Peyer's patch (tissue), 4 donors: ENCODE measurements around the gene NPBWR2. TPM values are rescaled to one million over a fixed set of nuclear protein-coding genes. Genes with fewer than 3 reads are reported as not detected.

Experiments used
- DNase-seq, 3 donors: peaks; one replicate each; pipeline ENCODE4 v3.0.0-alpha.2; 2017 to 2019
- H3K27ac ChIP-seq, 4 donors: fragments of 200-600 bp; sonication (generic); one replicate each; pipeline ENCODE4 v1.5.1; 2016 to 2019
- H3K27me3 ChIP-seq, 2 donors: fragments of 200-600 bp; sonication (generic); one replicate each; pipeline ENCODE4 v1.5.1; 2019
- H3K36me3 ChIP-seq, 3 donors: fragments of 200-600 bp; sonication (generic); one replicate each; pipeline ENCODE4 v1.5.1; 2016 to 2019
- H3K4me1 ChIP-seq, 4 donors: fragments of 200-600 bp; sonication (generic); one replicate each; pipeline ENCODE4 v1.5.1; 2016 to 2019
- H3K4me3 ChIP-seq, 4 donors: fragments of 200-600 bp; sonication (generic); 1 replicate in 3 of 4; 2 replicates in 1 of 4; pipeline ENCODE4 v1.5.1; 2016 to 2019; ENCODE audit warnings: mild to moderate bottlenecking in 1 of 4
- H3K9me3 ChIP-seq, 4 donors: fragments of 200-600 bp; sonication (generic); one replicate each; pipeline ENCODE4 v1.5.1; 2016 to 2019; ENCODE audit warnings: mild to moderate bottlenecking in 1 of 4
- CTCF ChIP-seq, 6 experiments: fragments of 450-650 bp in 4 of 6; fragments of 200-600 bp in 2 of 6; sonication (generic) in 1 of 6; IDR thresholded peaks; one replicate each; pipeline ENCODE4 v1.5.1; 2017 to 2019; ENCODE audit warnings: antibody characterized with exemption in 6 of 6, mild to moderate bottlenecking in 3 of 6, moderate library complexity in 1 of 6
- POLR2A ChIP-seq, 2 donors: fragments of 450-650 bp; IDR thresholded peaks; one replicate each; pipeline ENCODE4 v1.5.1; 2017; ENCODE audit warnings: antibody characterized with exemption in 2 of 2, mild to moderate bottlenecking in 2 of 2, moderate library complexity in 2 of 2
- total RNA-seq, 4 donors: library from RNA; depleted of rRNA; stranded (reverse); fragments of >200 nt; gene quantifications; one replicate each; pipeline ENCODE4 v1.1.0, GENCODE V29; 2016

The NPBWR2 gene
- total RNA-seq, 4 donors from 2014 or later: not detected

GRCh38 chr20:64149809-64150560 lies 42.6 kb upstream of the NPBWR2 start:
- H3K4me1 ChIP-seq: no peaks in the 10 kb centered on the region
- TF ChIP-seq CTCF (IDR thresholded peaks at IDR 0.05): no peak
- TF ChIP-seq POLR2A (IDR thresholded peaks at IDR 0.05): no peak

GRCh38 chr20:64149141-64149540 lies 41.8 kb upstream of the NPBWR2 start:
- H3K9me3 ChIP-seq: peaks cover 0 to 13% (median 2%) of the 10 kb centered on the region in 4 donors
- H3K36me3 ChIP-seq: no peaks in the 10 kb centered on the region
- no peak overlapping the region for H3K27ac ChIP-seq
- DNase-seq: no peak
- H3K27me3 ChIP-seq: no peaks in the 10 kb centered on the region
- no peak overlapping the region for H3K4me3 ChIP-seq
- H3K4me1 ChIP-seq: no peaks in the 10 kb centered on the region
- TF ChIP-seq POLR2A (IDR thresholded peaks at IDR 0.05) (no peak), CTCF (IDR thresholded peaks at IDR 0.05) (no peak)

More at GRCh38 chr20:64149809-64150560, 42.6 kb upstream of the NPBWR2 start:
- Histone ChIP-seq H3K36me3 (no peaks in the 10 kb centered on the region), H3K4me3 (no peak overlapping the region), H3K27ac (no peak overlapping the region), H3K27me3 (no peaks in the 10 kb centered on the region), H3K9me3 (peaks cover 0 to 8% (median 2%) of the 10 kb centered on the region in 4 donors)
- no peak for DNase-seq

DNA sequence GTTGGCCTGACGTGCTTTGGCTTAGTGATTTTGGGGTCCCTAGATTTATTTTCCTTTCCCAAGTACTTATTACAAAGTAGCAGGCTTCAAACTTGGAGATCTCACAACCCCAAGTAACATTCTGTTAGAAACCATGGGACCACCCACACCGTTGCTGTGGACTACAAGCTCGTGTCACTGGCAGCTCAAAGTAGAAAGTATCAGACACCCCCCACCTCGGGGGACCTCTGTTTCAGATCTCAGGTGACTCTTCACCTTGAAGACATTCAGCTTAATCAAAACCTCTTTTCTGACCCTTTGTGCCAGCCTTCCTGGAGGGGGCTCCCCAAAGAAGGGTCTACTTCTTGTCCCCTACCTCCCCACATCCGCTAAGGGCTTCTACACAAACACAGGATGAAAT lies 41.2 kb upstream of the NPBWR2 start:
- H3K36me3 ChIP-seq: no peaks in the 10 kb centered on the region
- H3K27me3 ChIP-seq: no peaks in the 10 kb centered on the region
- no peak overlapping the region for H3K27ac ChIP-seq
- H3K4me1 ChIP-seq: no peaks in the 10 kb centered on the region
- no peak overlapping the region for H3K4me3 ChIP-seq
- no peak for DNase-seq
- H3K9me3 ChIP-seq: peaks cover 0 to 13% (median 2%) of the 10 kb centered on the region in 4 donors
- TF ChIP-seq POLR2A (IDR thresholded peaks at IDR 0.05) (no peak), CTCF (IDR thresholded peaks at IDR 0.05) (no peak)

DNA sequence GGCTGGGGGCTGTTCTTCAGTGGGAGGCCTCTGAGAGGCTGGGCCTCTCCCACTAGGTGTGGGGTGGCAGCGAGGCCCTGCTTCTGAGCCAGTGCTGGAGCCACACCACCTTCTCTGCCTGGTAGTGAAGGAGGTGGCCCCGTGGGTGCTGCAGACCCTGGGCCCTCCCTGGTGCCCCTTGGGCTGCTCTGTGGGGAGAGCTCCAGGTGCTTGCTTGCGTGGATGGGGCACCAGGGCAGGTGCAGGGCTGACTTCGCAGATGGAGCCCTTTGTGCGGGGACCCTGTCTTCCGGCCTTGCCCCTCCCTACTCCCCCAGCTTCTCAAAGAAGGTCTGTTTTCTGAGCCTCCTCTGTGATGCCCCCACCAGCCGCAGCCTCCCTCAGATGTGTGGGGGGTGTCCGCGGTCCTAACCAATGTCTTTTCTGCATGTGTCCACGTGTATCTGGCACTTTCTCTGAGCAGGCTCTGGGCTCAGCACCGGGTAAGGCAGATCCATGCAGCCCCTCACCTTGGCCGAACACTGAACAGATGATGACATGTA lies 39.6 kb upstream of the NPBWR2 start:
- H3K27ac ChIP-seq: no peak overlapping the region
- peaks cover 0 to 13% (median 2%) of the 10 kb centered on the region in 4 donors for H3K9me3 ChIP-seq
- no peak for DNase-seq
- no peaks in the 10 kb centered on the region for H3K4me1 ChIP-seq
- TF ChIP-seq CTCF (IDR thresholded peaks at IDR 0.05) (no peak), POLR2A (IDR thresholded peaks at IDR 0.05) (no peak)
- no peaks in the 10 kb centered on the region for H3K27me3 ChIP-seq
- no peak overlapping the region for H3K4me3 ChIP-seq
- H3K36me3 ChIP-seq: no peaks in the 10 kb centered on the region

- no peak overlapping the region for H3K27ac ChIP-seq
- no peaks in the 10 kb centered on the region for H3K27me3 ChIP-seq
- DNase-seq: no peak
- H3K4me3 ChIP-seq: no peak overlapping the region
- no peaks in the 10 kb centered on the region for H3K36me3 ChIP-seq
- TF ChIP-seq POLR2A (IDR thresholded peaks at IDR 0.05): no peak
- no peak for TF ChIP-seq CTCF (IDR thresholded peaks at IDR 0.05)
- no peaks in the 10 kb centered on the region for H3K4me1 ChIP-seq
- H3K9me3 ChIP-seq: peaks cover 0 to 13% (median 2%) of the 10 kb centered on the region in 4 donors
Observed at GRCh38 chr20:64146301-64146935, 39.1 kb upstream of the NPBWR2 start.
